Measurements from ENCODE around the gene ARHGEF2. TPM values are rescaled to one million over a fixed set of nuclear protein-coding genes. Genes with fewer than 3 reads are reported as not detected.

ARHGEF2 gene
- total RNA-seq, 1 experiment from 2014 or later = 90.1 TPM

GRCh38 chr1:155942578-155943141 is 35.7 kb downstream of the ARHGEF2 start:
- Histone ChIP-seq H3K9me2 (ENCODE audit: insufficient read depth) (no peaks in the 10 kb centered on the region), H3K9me3 (ENCODE audit: control insufficient read depth in 1 of 2, insufficient read depth in 1 of 2, low read depth in 1 of 2, low read length in 2 of 2) (no peaks in the 10 kb centered on the region), H3K9ac (ENCODE audit: low read length) (no peak overlapping the region), H4K20me1 (ENCODE audit: insufficient read depth) (no peaks in the 10 kb centered on the region), H3K27me3 (ENCODE audit: insufficient read depth, low read length) (no peaks in the 10 kb centered on the region), H3K36me3 (ENCODE audit: control insufficient read depth in 1 of 2, insufficient read depth in 2 of 2, low read length in 2 of 2) (peaks cover 4 to 14% of the 10 kb centered on the region in 2 experiments; a peak in 3 of 4 replicates), H3K27ac (ENCODE audit: low read depth, low read length) (peak overlapping the region; percentile 96; the same call in 1 of the 2 replicates), H2AFZ (ENCODE audit: low read depth, low read length, poor library complexity, severe bottlenecking) (no peak overlapping the region), H3K4me1 (ENCODE audit: control insufficient read depth in 1 of 2, insufficient read depth in 2 of 2, low read length in 2 of 2) (peaks cover 54 to 81% of the 10 kb centered on the region in 2 experiments), H3K4me3 (replicated peaks in 1 of 2; ENCODE audit: low read depth in 1 of 2, low read length in 2 of 2) (no peak overlapping the region), H3K79me2 (ENCODE audit: insufficient read depth, low read length) (no peaks in the 10 kb centered on the region), H3K4me2 (ENCODE audit: low read length) (no peak overlapping the region)
- BruUV-seq (replicated peaks) = no TSS peak
- ATAC-seq = no peak
- ChIA-PET POLR2A (interaction anchor here (1.1 to 1.6 kb wide), 4 partner anchors 10 to 36 kb away, joined by 3 to 6 read pairs (median 4); partner anchors contain the start of gene ARHGEF2), CTCF (interaction anchor here (1.6 kb wide), 1 partner anchor 41 kb away, joined by 4 read pairs; no protein-coding TSS in a partner anchor), RAD21 (ENCODE audit: low non-redundant PET in 1 of 2, low total read pairs in 2 of 2, uncharacterized antibody in 2 of 2, unreplicated experiment in 2 of 2) (no interaction called here)
- no peak for DNase-seq (ENCODE audit: low read depth, low spot score)
- TF ChIP-seq POLR2AphosphoS5 (IDR thresholded peaks at IDR 0.05; ENCODE audit: low read depth, low read length) (peak; percentile 3; the same call in 1 of the 2 replicates), ZFX (IDR thresholded peaks at IDR 0.05) (no peak), TCF7L2 (IDR thresholded peaks at IDR 0.05; ENCODE audit: borderline replicate concordance, extremely low read depth, insufficient read depth, insufficient read length) (no peak), SIN3A (IDR thresholded peaks at IDR 0.05; ENCODE audit: low read depth) (no peak), FOSL1 (IDR thresholded peaks at IDR 0.05; ENCODE audit: low read depth) (no peak)
- intact Hi-C loops (cut with micrococcal nuclease) = loop anchor here (5.0 kb wide), 1 partner anchor 110 kb away; the partner anchor contains the start of genes LAMTOR2 and UBQLN4

- H3K9me2 ChIP-seq (ENCODE audit: insufficient read depth) = no peaks in the 10 kb centered on the region
- ChIA-PET RAD21 (ENCODE audit: low non-redundant PET in 1 of 2, low total read pairs in 2 of 2, uncharacterized antibody in 2 of 2, unreplicated experiment in 2 of 2) (no interaction called here), POLR2A (interaction anchor here (1.1 to 1.6 kb wide), 4 partner anchors 9 to 37 kb away, joined by 3 to 6 read pairs (median 4); partner anchors contain the start of gene ARHGEF2), CTCF (interaction anchor here (1.6 kb wide), 2 partner anchors 41 to 42 kb away, joined by 4 to 6 read pairs; no protein-coding TSS in a partner anchor)
- intact Hi-C loops (cut with micrococcal nuclease) = loop anchor here (5.0 kb wide), 1 partner anchor 110 kb away; the partner anchor contains the start of genes LAMTOR2 and UBQLN4
- peak overlapping the region in 1 of 2 experiments; percentile 40; a peak in 1 of 4 replicates for H3K4me3 ChIP-seq (replicated peaks in 1 of 2; ENCODE audit: low read depth in 1 of 2, low read length in 2 of 2)
- no peaks in the 10 kb centered on the region for H3K9me3 ChIP-seq (ENCODE audit: control insufficient read depth in 1 of 2, insufficient read depth in 1 of 2, low read depth in 1 of 2, low read length in 2 of 2)
- no peak for DNase-seq (ENCODE audit: low read depth, low spot score)
- no peaks in the 10 kb centered on the region for H3K79me2 ChIP-seq (ENCODE audit: insufficient read depth, low read length)
- H3K4me2 ChIP-seq (ENCODE audit: low read length) = peak overlapping the region; percentile 74
- peak overlapping the region; percentile 54; the same call in 1 of the 2 replicates for H3K9ac ChIP-seq (ENCODE audit: low read length)
- no peaks in the 10 kb centered on the region for H4K20me1 ChIP-seq (ENCODE audit: insufficient read depth)
- H3K27me3 ChIP-seq (ENCODE audit: insufficient read depth, low read length) = no peaks in the 10 kb centered on the region
- peaks cover 0 to 8% of the 10 kb centered on the region in 2 experiments; a peak in 2 of 4 replicates for H3K36me3 ChIP-seq (ENCODE audit: control insufficient read depth in 1 of 2, insufficient read depth in 2 of 2, low read length in 2 of 2)
- peak overlapping the region; percentile 96 for H3K27ac ChIP-seq (ENCODE audit: low read depth, low read length)
- H3K4me1 ChIP-seq (ENCODE audit: control insufficient read depth in 1 of 2, insufficient read depth in 2 of 2, low read length in 2 of 2) = peaks cover 54 to 80% of the 10 kb centered on the region in 2 experiments
- no TSS peak for BruUV-seq (replicated peaks)
- ATAC-seq = no peak
- no peak overlapping the region for H2AFZ ChIP-seq (ENCODE audit: low read depth, low read length, poor library complexity, severe bottlenecking)
- no peak for TF ChIP-seq CEBPB (IDR thresholded peaks at IDR 0.05; ENCODE audit: low read depth)
- TF ChIP-seq FOSL1 (IDR thresholded peaks at IDR 0.05; ENCODE audit: low read depth) = no peak
- TF ChIP-seq SP1 (IDR thresholded peaks at IDR 0.05; ENCODE audit: low read depth) = no peak
- no peak for TF ChIP-seq CBX3 (IDR thresholded peaks at IDR 0.05; ENCODE audit: low read depth)
- TF ChIP-seq JUND (IDR thresholded peaks at IDR 0.05) = no peak
Measured at GRCh38 chr1:155941845-155942531, 36.4 kb downstream of the ARHGEF2 start.
